Stimulated activated CD4-positive, alpha-beta T cell treated with anti-CD3 and anti-CD28 coated beads, Interleukin-4, amount 100 ng/mL, for 48 hours (primary cell): ENCODE results near the gene KLK14.
A peak's percentile ranks its signal among the peaks of the same experiment; 100 is the strongest.

Experiments
- DNase-seq, 2 donors: peaks; one replicate each; pipeline ENCODE4 v3.0.0-alpha.2; 2020; ENCODE audit warnings: low read depth in 2 of 2

The KLK14 gene

DNA sequence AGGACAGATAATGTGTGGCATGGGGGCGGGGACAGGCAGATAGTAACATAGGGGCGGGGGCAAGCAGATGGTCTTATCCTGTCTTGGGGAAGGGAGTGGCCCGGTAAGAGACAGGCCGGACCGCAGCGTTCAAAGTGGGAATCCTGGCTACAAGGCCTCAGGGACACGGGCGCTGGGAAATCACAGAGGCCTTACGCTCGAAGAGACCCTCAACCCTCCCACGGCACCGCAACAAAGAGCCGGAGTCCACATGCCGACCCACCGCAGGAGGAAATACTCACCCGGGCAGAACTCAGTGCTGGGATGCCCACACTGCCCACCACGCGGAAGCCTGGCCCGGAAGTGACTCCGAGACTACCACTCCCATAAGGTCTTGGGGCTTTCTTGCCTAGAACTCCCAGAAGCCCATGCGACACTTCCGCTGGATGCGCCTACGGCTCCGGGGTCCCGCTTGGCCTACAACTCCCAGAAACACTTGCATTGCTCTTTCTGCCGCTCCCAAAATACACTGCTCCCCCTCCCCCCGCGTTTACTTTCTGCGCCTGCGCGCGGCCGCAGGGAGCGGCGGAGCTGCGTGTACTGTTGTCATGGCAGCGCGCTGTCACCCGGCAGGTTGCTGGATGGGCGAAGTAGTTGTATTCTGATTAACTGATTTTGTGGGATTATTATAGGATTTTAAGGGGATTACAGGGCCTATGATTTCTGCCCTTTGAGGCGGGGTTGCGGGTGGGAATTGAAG is 25.5 kb upstream of the KLK14 start, which contains the start of gene CTU1:
Gene CTU1, minus strand, starts transcription at position 344 of the 739 bp plus-strand sequence. CDS start 3,840 bp downstream, outside the sequence.
- DNase-seq, result peak; percentile 95

DNA sequence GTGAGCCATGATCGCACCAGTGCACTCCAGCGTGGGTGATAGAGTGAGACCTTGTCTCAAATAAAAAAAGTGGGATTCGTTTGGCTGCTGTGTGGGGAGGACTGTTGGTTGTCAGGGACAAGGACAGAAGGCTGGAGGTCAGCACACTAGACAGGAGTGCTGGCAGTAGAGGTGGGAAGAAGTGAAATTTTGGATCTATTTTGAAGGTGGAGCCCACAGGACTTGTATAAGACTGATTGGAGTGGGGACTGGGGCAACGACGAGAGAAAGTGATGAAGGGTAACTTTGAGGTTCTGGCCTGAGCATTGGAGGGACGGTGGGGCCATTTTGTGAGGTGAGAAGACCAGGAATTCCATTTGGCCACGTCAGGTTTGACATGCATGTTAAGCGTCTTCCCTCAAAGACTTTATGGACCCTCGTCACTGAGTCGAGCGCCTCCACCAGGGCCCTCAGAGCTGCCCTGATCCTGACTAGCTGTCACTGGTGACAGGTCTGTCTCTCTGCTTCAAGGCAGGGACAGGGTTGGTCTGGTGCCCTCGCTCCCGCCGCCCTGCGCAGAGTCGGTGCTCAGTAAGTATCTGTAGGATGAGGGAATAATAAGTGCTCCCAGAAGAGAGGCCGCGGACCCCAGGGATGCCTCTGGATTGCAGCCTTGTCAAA is 24.8 kb upstream of the KLK14 start:
- no peak for DNase-seq

DNA sequence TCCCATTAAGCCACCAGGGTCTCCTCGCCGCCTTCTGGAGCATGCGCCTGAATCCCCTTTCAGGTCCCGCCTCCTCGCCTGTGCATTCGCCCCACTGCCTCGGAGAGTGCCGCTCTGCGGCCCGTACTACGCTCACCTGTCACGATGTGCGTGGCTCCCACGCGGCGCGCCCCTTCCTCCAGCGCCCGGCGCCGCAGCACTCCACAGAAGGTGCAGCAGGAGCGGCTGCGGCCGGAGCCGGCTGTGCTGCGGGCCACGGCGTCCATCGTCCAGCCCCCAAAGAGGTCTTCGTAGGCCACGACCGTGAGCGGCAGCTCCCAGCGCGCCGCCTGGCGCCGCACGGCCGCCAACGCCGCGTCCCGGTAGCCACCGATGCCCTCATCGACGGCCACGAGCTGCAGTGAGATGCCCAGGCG is 21.2 kb upstream of the KLK14 start:
- no peak for DNase-seq

DNA sequence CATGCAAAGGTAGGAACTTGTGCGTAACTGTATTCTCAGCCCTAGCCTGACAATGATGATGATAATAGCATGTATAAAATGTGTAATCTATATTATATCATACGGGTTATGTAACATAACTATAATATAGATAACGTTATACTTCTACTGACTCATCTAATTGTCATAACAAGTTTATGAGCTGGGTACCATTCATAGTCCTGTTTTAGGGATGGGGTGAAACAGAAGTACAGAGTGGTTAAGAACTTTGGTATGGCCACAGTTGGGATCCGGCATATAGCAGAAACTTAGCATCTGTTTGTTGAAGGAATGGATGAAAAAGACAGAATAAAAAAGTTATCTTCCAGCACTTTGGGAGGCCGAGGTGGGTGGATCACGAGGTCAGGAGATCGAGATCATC is 20.3 kb upstream of the KLK14 start:
- no peak for DNase-seq

DNA sequence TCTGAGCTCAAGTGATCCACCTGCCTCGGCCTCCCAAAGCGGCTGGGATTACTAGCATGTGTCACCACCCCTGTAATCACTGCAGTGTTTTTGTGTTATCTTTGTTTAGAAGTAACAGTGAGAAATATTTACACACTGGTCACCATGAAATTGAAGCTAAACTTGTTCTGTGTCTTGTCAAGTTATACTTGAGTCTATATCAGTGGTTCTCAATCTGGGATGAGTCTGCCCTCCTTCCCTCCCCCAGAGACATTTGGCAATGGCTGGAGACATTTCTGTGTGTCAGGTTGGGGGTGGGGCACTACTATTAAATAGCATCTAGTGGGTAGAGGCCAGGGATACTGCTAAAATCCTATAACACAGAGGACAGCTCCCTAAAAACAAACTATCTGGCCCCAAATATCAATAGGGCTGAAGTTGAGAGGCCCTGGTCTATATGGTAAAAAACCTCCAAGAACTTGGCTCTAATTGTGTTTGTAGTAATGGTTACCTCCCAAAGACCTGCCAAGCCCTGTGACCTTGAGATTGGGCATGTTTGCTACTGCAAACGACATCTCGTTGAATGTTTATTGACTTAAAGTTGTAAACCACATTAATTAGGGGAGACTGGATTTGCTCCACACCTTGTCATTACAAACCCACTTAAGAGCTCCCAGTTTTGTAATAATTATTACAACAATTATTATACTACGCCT is 18.6 kb upstream of the KLK14 start:
- DNase-seq, result no peak

DNA sequence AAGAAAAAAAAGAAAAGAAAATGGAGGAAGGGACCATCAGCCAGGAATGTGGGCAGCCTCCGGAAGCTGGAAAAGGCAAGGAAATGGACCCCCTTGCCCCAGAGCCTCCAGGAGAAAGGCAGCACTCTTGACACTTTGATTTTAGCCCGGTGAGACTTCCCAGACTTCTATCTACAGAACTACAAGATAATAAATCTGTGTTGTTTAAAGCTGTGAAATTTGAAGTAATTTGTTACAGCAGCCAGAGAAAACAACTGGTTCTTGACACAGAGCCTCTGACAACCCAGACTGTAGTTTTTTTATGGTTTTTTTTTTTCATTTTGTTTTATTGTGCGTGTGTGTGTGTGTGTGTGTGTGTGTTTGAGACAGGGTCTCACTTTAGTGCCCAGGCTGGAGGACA is 17.9 kb upstream of the KLK14 start:
- DNase-seq, result no peak

DNA sequence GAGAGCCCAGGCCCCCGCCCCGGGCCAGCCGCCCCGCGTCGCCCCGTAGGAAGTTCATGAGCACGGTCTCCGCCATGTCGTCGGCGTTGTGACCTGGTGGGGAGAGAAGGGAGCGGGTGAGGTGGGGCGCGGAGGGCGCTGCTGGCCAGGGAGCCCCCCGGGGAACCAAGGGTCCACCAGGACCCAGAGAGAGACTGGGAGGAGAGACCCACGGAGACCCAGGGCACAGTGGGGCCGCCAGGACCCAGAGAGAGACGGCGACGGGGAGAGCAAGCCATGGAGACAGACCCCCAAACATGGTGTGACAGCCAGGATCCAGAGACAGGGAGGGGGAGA is 16.3 kb upstream of the KLK14 start:
- no peak for DNase-seq

DNA sequence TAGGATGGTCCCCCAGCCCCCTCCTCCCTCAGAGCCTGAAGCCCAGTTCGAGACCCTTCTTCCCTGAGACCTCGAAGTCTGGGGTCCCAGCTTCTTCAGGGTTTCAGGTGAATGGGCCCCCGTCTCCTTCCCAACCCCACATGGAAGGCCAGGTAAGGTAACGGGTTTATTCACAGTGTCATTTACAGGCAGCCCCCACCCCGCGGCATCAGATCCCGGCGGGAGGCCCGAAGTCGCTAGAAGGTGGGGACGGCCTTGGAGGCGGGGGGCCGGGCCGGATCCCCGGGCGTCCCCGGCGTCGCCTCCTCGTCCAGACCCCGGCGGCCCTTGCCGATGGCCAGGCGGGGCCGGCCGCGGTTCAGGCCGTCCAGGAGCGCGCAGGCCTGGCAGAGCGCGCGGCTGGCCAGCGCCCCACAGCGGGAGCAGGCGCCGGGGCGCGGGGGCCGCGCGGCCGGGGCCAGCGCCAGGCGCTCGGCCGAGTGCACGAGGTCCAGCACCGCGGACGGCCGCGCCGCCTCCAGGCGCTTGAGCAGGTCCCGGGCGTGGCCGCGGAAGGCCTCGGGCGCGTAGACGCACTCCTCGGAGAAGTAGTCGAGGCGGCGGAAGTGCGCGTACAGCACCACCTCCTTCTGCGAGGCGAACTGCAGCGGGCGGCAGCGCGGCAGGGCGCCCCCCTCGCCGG is 15.8 kb upstream of the KLK14 start:
- peak in 1 of 2 donors; percentile 19 for DNase-seq

DNA sequence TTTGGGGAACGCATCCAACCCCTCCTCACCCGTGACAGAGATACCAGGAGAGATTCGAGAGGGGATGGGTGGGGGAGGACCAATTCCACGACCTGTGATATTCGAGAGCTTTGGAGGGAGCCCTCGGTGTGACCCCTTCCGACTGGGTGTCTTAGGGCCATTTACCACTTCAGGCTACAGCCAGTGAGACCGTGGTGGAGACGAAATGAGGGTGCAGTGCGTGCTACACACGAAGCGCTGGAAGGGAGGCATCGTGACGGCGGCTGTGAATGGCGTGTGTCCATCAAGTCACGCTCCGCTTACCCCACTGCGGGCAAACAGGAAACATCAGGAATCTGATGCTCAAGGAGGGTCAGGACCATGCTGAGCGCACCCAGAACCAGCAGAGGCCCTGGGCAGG is 15.1 kb upstream of the KLK14 start:
- no peak for DNase-seq

DNA sequence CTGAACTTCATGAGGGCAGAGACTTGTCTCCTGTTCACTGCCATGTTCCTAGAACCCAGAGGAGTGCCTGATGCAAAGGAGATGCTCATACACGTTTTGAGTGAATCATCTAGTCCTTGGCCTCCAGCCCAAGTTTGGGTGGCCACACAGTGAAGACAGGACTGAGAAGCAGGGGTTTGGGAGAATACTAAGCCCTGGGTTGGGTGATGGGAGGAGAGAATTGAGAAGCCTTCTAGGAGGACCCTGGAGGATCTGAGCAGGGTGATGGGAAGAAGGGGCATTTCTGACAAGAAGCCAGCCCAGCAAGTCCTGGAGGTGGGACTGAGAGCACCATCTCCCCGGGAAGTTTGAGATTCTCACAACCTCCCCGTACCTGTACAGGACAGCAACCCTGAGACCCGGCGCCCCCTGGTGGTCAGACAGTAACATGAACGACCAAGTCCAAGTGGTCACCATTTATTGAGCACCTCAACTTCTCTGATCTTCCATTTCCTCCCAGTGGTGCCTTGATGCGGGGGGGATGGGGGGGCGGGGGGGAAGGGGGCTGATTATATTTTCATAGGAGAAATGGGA is 14.6 kb upstream of the KLK14 start:
- peak; percentile 67 to 79 for DNase-seq

DNA sequence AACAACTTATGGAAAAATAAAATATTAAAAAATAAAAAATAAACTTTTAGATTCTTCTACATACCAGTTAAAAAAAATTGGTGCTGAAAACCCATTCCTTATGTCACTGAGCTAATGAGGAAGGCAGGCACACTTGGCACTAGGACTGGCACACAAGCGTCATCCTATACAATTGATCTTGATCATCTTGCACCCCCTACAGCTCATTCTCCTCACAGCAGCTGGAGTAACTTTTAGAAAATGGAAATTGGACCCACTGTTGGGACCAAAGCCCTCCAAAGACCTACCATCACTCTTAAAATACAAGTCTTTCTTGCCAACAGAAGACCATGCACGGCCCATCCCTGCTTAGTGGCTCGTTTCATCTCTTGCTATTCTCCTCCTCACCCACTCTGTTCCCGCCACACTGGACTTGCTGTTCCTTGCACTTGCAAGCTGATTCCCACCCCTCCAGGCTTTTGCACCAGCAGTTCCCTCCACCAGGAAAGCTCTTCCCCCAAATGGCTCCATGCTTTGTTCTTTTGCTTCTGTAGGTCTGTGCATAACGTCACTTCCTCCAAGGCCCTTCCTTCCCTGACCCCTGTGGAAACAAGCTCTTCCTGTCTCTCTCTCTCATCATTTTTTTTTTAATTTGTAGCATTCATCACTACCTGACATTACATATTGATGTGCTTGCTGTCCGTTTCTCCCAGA is 13.9 kb upstream of the KLK14 start:
- DNase-seq, result no peak

DNA sequence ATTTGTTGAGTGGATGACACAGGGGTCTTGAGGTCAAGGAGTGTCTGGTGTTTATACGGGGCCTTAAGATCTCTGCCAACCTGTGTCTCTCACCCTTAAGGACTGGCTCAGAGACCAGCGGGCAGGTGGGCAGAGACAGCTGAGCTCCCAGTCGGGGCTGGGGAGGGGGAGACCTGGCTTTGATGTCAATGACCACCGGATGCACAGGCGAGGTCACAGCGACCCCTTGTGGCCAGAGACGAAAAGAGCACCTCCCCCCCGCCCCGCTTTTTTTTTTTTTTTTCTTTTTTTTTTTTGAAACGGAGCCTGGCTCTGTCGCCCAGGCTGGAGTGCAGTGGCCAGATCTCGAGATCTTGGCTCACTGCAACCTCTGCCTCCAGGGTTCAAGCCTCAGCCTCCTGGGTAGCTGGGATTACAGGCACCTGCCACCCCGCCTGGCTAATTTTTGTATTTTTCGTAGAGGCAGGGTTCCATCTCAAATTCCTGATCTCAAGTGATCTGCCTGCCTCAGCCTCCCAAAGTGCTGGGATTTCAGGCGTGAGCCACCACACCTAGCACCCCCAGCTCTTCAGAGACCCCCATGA is 12.1 kb upstream of the KLK14 start:
- DNase-seq, result peak; percentile 23 to 37

DNA sequence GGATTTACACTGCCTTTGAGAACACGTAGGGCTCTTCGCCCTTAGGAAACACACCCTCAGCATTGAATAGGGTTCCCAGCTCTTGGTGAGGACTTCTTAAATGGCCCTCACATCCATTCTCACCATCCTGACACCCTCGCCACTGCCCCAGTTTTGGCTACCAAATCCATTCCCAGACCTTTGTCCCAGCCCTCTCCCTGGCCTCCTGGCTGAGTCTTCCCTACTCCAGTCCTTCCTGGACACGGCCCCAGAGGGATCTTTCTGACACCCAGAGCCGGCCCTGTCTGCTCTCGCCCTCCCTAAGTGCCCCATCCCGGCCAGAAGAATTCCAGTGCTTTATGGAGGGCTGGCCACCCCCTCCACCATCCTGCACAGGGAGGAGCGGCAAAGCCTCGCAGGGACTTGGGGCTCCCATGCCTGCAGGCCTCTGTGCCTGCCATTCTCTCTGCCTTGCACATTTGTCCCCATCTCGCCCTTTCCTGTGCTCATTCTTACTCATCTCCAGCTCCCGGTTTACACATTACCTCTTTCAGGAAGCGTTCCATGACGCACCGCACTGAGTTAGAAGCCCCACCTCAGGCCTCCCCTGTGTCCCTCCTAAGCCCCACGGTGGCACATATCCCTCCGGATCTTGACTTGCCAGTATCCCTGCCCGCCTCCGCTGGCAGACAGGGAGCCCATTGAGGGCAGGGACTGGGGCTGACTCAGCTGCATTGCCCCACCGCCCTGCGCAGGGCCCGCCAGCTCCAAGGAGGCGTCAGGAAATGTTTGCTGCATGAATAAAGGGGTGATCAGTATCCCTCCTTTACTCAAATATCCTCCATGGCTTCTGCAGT is 11.0 kb upstream of the KLK14 start:
- no peak for DNase-seq

DNA sequence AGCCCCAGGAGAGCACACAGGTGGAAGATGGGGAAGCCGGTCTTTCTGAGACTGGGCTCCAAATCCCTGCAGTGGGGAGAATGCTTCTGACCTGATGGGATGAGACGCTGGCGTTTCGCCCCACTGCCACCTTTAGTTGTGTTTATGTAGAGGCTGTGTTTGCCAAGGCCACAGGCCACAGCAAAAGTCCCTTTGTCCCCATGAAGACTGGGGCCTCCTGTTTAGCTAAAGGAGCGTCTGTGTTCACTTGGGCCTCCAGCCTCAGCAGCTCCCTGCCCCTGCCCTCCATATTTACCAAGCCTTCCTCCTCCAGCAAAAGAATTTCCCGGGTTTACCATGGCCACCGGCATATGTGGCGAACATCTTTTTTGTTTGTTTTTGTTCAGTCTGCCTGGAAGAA is 10.4 kb upstream of the KLK14 start:
- no peak for DNase-seq

DNA sequence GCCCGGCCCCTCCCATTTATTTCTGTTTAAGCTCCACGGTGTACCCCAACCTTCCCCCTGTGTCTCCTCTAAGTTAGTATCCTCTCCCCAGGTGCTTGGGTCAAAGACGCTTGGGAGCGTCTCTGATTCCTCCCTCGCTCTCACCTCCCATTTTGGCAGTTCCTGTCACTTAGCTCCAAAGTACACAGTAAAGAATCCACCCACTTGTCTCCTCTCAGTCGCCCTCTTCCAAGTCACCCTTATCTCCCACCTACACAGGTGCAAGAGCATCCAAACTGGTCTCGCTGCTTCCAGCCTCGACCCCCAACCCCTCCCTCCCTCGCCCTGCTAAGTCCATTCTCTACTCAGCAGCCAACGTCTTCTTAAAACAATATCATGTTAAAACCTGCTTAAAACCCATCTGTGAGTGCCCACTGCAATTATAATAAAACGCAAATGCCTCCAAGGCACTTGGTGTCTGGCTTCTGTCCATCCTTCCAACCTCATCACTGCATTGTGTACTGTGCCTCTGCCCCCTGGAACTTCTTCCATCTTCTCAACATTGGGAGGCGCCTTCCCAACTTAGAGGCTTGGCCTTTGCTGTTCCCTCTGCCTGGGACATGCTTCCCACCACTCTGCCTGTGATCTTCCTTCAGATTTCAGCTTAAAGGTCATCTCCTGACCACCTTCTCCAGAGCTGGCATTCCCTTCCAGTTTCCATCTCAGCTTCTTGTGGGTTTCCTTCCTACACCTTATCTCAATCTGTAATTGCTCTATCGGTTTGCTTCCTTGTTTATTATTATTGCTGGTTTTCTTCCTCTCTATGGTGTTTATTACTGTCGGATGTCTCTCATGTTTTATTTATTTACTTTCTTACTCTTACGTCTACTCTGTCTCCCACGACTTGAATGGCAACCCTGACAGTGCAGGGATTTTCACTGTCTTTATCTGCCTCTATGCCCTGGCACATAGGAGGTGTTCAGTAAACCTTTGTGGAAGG is 9.5 kb upstream of the KLK14 start:
- no peak for DNase-seq

DNA sequence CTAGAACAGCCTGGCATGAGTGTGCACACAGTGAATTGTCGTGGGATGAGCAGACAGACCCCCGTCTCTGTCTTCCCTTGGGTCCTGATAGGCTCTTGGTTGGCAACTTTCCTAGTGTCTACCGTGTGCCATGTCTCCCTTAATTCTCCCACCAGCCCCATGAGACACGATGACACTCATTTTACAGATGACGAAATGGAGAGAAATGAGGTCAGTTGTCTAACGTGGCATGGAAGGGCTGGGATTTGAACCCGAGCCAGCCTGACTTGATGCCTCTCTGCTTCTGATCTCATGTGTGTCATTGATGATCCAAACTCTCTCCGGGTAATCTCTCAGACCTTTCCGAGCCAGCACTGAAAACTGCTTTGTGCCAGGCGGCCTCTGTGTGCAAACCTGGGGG is 8.4 kb upstream of the KLK14 start:
- no peak for DNase-seq

DNA sequence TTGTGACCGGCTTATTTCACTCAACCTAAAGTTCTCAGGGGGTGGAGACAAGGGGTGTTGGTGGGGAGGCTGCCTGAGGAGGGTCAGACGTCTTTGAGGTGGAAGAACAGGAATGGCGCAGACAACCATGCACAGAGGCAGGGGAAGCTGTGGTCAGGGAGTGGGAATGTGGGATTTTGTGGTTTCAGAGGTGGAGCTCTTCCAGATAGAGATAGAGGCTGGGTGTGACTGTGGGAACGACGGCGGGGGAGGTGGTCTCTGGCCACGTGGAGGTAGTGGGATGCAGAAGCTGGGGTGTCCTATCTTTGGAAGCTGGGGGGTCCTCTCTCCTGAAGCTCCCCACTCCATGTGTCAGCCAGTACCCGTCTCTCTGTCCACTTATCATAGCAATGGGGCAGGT is 7.8 kb upstream of the KLK14 start:
- no peak for DNase-seq

DNA sequence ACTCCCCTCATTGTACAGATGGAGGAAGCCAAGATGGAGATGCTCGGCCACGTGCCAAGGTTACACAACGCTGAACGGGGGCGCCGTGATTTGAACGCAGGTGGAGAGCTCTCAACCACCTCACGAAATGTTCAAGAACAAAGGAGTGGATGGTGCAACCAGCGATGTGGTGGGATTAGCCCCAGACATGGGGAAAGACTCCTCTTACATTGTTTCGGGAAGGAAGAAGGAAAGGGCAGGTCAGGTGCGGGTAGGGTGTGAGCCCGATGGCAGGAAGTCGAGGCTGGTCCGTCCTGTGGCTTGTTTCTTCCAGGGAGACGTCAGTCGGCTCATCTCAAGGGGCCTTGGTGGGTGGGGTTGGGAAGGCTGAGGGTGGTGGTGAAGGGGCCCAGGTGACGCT is 7.1 kb upstream of the KLK14 start:
- DNase-seq, result no peak
